GDM1 (cell line): Measurements from ENCODE around the gene ANKS1B.

Source experiments
- DNase-seq: peaks from one replicate; lab custom pipeline; 2025; lab: John Stamatoyannopoulos, UW

ANKS1B gene

DNA sequence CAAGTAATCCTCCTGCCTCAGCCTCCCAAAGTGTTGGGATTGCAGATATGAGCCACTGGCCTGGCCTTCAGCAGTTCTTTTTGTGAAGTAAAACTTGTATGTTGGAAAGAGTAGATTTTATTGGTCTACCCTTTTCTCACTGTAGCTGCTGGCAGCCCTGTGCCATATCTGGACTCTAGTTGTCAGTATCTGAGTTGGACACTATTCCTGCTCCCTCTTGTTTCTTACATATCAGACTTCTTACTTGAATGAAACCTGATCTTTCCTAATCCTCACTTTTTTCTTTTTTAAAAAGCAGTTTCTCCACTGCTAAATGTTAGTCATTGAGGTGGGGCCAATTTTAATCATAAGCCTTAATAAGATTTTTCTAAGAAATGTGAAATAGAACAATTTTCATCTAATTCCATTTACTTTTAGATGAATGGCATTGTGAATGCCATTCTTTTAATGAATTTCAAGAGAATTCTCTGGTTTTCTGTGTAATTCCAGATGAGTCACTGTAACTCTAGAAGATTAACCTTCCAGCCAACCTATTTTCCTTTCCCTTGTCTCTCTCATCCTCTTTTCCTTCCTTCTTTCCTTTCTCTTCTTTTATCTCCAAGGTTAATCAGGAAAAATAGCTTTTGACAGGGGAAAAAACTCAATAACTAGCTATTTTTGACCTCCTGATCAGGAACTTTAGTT, 1250.9 kb downstream of the ANKS1B start:
- DNase-seq = no peak

DNA sequence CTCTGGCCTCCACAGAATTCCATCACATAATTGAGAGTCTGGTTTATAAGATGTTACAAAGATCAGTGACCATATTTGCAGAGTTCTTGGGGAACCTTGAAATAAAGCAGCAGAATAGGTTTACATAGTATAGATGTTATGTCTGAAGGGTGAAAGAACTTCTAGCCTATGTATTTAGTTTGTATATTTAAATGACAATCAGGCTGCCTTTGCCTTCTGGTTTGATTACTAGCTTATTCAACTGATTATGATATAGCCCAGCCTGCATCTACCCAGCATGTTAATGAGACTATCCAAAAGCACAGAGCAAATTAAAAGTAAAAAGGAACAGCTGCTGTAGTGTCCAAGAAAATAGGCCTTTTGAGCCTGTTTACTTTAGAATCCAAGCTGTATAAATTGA, 1254.3 kb downstream of the ANKS1B start:
- DNase-seq = no peak

DNA sequence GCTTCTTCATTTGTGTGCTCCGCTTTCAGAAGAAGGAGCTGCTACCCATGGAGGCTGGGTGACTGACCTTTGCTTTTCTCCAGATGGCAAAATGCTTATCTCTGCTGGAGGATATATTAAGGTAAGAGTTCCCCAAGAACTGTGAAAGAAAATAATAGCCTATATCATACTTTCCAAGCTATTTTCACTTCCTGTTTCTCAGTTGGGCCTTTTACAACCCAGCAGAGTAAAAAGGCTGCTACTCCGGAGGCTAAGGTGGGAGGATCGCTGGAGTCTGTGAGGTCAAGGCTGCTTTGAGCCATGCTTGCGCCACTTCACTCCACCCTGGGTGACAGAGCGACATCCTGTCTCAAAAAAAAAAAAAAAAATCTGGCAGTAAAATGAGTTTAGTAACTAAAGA, 1257.5 kb downstream of the ANKS1B start:
- DNase-seq = no peak

DNA sequence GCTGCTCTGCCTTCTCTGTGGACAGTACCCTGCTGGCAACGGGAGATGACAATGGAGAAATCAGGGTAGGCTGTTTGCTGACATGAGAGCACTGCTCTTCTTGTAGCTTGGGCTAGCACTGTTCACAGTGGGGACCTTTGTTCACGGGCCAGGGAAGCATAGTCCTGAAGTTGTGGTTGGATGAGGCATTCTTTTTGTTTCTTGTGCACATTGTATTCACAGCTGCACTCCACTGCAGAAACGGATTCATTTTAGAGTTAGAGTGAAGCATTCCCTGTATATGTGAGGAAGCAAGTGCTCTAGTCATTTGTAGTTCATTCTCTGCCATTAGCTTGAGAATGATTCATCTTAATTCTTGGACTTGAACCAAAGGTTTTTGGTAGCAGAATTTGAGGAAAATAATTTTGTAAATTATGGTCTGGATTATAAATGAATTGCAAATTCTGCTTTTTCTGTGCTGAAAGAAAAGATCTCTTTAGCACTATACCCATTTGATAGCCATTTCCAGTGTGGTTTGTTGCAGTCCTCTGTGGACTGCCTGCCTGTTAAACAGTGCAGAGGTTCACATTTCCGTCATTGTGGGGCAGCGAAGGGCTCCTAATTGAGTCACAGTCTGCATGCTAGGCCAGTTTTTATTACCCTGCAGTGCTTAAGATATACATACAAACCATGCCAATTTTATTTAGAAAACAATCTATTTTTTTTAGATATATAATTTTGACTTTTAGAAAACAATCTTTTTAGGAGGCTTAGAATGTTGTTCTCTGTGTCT, 1259.1 kb downstream of the ANKS1B start:
- DNase-seq = peak; percentile 13

DNA sequence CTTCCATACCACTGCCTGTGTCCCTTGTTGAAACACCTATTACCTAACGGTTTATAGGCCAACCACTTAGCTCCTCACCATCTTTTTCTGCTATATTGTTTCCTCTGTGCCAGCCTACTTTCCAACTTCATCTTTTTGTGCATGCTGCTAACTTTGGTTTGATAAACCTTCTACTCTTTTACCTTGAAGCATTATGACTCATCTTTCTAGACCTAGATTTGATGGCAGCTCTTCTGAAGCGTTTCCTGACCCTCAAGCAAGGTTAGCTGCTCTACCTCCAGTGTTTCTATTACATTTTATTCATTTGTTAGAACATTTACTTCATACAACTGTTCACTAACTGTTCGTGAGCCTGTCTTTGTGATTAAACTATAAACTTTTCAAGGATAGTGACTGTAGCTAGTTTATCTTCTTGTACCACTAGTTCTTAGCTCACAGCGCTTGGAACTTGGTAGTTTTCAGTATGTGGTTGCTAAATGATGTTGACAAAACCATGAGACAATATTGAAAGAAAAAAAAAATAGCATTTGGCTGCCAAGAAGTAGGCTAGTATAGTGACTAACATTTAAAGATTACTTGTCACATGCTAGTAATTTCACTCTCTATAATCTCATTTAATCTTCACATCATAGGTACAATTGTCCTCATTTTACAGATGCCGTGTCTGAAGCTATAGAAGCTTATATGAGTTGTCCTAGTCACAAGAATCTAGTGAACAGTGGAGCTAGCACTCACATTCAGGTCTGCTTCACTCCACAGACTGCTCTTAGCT, 1260.2 kb downstream of the ANKS1B start:
- no peak for DNase-seq

DNA sequence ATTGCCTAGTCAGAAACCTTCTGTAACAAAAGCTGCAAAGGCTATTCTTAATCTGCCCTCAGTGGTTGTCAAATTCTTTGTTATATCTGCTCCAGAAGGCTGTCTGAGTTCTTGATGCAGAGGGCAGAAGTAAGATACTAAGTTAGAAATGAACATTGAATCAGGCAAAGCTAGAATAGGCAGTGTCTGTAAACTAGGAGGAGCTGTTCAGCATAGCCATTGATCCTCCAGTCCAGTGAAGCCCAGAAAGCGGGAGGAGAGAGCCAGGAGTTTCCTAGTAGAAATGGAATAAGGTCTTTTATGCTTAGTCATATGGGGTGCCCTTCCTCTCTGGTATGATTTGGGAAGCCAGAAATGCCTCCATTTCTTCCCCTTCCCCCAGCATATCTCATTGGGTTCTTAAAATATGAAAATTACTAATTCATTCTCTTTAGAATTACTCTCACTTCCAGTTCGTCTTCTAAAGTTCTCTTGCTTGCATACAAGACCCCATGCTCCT, 1263.5 kb downstream of the ANKS1B start:
- DNase-seq = no peak

DNA sequence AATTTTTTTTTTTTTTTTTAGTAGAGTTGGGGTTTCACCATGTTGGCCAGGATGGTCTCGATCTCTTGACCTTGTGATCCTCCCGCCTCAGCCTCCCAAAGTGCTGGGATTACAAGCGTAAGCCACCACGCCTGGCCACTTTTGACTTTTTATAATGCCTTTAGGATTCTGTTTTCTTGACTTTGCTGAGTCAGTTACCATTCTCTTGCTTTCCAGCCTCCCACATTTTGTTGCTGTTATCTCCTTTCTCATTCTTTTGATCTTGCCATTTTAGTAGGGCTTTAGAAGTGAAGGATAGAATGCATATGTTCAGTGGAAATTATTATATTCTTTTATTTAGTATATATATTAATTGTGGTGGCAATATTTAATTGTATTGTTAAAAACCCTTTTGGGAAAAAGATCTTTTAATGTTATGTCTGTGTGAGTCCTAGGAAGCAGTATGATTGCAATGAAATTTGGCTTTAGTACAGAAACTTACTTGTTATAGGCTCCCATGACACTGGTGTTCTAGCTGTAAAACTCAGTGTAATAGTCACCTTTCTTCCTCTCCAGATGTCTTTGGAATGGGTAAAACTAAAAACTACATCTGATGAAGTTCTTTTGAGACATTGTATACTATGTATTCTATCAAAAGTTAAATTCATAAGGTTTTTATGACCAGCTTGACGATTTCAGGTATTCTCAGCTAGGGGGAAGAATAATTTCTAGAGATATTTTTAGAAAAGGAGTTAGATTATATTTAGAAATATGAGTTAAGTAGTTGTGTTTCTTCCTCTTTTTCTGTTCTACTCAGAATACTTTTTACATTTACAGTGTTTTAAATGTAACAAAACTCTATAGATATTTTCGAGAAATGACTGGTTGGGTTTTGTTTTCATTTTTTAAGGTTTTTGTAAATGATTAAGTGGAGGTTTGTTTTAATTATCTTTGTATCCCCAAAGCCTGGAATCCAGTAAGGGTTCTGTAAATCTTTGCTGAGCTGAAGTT, 1264.9 kb downstream of the ANKS1B start:
- no peak for DNase-seq

DNA sequence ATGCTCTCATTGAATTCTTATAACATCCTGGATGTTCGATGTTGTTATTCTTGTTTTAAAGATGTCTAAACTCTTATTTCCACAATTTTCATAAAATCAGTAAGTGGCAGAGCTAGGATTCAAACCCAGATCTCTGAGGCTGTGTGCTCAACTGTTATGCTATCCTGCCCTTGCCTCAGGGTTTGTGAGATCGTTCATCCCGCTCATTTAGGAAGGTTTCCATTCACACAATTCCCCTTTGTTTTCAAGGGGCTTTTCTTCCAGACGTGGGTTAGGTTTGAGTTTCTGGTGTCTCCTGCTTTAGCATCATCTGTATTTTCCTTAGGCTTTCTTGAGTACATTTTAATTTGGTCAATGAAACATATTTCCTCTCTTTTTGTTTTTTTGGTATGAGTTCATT, 1270.3 kb downstream of the ANKS1B start:
- no peak for DNase-seq

DNA sequence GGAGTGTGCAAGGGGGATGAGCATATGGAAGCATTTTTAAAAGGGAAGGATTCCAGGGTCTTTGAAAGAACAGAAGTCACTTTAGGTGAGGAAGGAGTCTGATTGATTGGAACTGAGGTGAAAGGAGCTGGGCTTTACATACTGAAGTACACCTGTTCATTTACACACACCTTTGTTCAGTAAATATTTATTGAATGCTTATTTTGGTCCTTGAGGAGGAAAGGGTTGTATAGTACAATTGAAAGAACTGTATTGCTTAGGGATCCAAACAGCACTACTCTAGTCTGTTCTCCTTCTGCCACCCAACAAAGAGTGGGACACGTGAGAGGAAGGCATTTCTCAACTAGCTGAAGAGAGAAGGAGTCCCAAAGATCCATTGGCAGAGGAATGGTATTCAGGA, 1275.7 kb downstream of the ANKS1B start:
- no peak for DNase-seq

DNA sequence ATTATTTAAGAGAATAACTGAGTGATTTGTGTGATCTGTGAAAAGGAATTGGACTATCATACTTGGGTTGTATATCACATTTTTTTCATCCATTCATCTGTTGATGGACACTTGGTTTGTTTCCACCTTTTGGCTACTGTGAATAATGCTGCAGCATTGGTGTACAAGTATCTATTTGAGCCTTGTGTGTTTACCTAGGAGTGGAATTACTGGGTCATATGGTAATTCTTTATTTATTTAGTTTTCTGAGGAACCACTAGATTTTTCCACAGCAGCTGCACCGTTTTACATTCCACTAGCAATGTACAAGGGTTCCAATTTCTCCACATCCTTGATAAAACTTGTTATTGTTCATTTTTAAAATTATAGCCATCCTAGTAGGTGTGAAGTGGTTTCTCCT, 1283.6 kb downstream of the ANKS1B start:
- DNase-seq = no peak

DNA sequence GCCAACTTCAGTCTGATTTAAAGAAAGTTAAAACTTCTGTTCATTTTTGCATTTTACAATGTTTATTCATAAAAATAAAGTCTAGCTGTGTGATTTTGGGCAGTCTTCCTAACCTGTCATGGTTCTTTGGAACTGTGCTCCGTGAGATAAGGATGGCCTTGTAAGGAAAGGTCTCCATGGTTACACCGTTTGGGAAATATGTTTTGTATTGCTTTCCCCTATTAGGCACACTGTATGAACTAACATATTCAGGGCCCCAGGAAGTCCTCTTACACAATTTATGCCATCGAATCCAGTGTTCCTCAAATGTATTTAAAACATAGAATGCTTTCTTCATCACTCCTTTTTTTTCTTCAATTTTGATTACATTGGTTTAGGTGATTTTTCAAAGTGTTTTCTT, 1285.2 kb downstream of the ANKS1B start:
- no peak for DNase-seq

DNA sequence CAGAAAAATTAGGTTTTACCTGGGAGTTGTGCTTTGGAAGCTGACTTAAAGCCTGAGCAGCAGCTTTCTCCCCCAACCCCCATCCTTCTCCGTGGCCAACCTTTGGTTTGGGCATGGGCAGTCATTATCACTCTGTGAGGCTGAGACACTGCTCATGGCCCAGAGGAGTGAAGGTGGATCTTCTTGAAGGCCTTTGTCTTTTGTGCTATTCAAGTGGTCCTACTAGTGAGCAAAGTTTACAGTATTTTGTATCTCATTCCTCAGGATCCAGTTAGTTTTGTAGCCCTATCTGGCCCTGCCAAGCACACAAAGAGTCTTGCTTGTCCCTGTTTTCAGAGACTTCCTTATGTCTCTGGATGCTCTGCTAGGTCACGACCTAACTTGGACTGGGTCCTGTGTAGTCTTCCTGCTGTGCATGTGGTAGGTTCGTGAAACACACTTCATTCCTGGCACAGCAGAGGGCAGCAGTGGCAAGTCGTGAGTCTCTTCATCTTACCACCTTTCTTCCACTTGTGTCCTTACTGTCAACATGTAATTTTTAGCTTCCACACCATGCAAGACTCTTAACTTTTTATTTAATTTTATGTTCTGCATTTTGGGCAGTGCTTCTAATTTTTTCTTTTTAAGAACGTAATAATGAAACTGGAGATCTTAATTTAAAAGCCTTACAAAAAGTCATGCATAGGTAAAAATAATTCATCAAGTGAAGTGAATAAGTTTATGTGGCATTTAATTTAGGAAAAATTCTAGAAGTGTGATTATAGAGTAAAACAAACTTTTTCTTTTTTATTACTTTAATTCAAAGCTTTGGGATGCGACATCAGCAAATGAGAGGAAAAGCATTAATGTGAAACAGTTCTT, 1285.9 kb downstream of the ANKS1B start:
- peak; percentile 61 for DNase-seq

DNA sequence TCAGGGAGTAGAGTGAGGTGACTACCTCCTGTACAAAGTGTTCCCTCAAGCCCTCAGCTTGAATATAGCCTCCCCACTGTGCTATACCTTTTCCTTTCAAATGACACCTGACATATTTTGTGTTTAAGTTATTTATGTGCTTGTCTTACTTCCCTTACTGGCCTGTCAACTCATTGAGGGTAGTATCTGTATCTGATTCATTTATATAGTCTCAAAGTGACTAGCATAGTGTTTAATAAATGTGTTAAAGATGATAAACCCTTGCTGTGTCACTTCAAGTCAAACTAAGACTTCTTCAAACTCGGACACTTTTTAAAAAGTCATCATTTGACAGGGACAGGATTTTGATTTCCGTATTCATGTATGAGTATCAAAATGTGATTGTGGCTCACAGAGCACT, 1287.5 kb downstream of the ANKS1B start:
- no peak for DNase-seq

DNA sequence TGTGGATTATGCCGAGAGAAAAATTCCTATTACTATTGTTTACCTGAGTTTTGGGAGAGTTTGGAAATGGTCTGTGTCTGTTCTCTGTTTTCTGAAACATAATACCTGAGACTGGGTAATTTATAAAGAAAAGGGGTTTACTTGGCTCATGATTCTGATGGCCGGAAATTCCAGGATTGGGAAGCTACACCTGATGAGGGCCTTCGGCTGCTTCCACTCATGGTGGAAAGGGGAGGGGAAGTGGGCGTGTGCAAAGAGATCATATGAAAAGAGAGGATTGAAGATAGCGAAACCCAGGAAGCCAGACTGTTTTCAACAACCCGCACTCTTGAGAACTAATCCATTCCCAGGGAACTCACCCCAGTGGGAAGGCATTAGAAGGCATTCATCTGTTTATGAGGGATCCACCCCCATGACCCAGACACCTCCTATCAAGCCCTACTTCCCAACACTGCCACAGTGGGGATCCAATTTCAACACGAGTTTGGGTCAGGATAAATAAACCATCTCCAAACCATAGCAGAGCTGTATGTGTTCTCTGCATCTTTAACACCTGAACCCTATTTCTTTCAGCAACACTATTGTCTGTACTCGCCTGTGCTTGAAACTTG, 1288.6 kb downstream of the ANKS1B start:
- DNase-seq = no peak

DNA sequence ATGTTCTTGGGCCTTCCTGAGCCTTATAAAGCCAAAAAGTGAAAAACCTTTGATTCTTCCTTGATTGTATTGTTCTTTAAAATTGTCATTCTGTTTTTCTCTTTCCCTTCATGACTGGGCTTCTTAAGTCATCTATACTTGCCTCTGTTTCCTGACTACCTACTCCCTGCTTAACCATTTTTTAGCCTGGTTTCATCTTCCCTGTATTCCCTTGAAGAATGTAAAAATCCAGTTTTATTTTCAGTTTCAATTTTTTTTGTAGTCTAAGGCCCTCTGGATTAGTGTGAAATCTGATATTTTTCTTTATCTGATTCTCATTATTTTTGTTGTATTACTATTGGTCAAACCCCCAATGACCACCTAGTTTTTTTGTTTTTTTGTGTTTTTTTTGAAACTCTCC, 1293.4 kb downstream of the ANKS1B start:
- no peak for DNase-seq

DNA sequence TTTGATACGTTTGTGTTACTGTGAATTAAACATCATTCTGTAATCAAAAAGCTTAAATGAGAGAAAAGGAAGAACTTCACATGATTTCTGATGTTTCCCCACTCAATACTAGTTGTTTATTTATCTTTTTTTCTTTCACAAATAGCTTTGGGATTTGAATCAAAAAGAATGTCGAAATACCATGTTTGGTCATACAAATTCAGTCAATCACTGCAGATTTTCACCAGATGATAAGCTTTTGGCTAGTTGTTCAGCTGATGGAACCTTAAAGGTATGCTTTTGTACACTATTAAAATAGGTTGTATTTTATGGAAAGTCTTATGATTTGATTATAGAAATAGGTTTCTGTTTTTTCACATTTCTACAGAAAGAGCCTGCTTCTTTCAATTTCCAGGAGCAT, 1298.1 kb downstream of the ANKS1B start:
- no peak for DNase-seq
